Activated CD8-positive, alpha-beta T cell treated with anti-CD3 and anti-CD28 coated beads, Interleukin-2, amount 10 ng/mL, durations not matched to agents 7 days and 5 days (primary cell): ENCODE data around the gene RIGI. TPM values are rescaled to one million over a fixed set of nuclear protein-coding genes. Genes with fewer than 3 reads are reported as not detected.
A peak's percentile ranks its signal among the peaks of the same experiment; 100 is the strongest.
"Not testable (repeated sequence)": the region's sequence is repeated elsewhere in the genome, so short reads cannot be mapped to it uniquely, and the experiment has no call there.

Source experiments
- ATAC-seq: fragments of 150-1000 bp; cut with Tn5 transposase; one replicate; pipeline ENCODE4 v1.10.0; 2021; ENCODE audit warnings: moderate library complexity
- CTCF ChIA-PET: fragments of 350-600 bp; sonication (Branson Sonifier 250); formaldehyde crosslinking; loops from one replicate; lab custom pipeline; 2021; ENCODE audit warnings: antibody characterized with exemption; lab: Charles Lee
- POLR2A ChIA-PET: fragments of 350-600 bp; sonication (Branson Sonifier 250); formaldehyde crosslinking; loops from one replicate; lab custom pipeline; 2021; ENCODE audit warnings: antibody characterized with exemption; lab: Charles Lee
- DNase-seq: peaks from one replicate; pipeline ENCODE4 v3.0.0-alpha.2; 2020
- H3K27ac Mint-ChIP-seq: one replicate; pipeline ENCODE4 v1.8.0; 2021; ENCODE audit warnings: mild to moderate bottlenecking, mixed read lengths
- H3K27me3 Mint-ChIP-seq: one replicate; pipeline ENCODE4 v1.8.0; 2021; ENCODE audit warnings: low read depth, mixed read lengths
- H3K36me3 Mint-ChIP-seq: one replicate; pipeline ENCODE4 v1.8.0; 2021; ENCODE audit warnings: low read depth, mixed read lengths
- H3K4me1 Mint-ChIP-seq: one replicate; pipeline ENCODE4 v1.8.0; 2021; ENCODE audit warnings: low read depth, mixed read lengths
- H3K4me3 Mint-ChIP-seq: one replicate; pipeline ENCODE4 v1.8.0; 2021; ENCODE audit warnings: mild to moderate bottlenecking, mixed read lengths
- H3K9me3 Mint-ChIP-seq: one replicate; pipeline ENCODE4 v1.8.0; 2022; ENCODE audit warnings: mixed read lengths; ENCODE audit not compliant: insufficient read depth
- total RNA-seq, 2 experiments: library from RNA; stranded (reverse); gene quantifications; one replicate each; pipeline ENCODE4 v1.2.3, GENCODE V29; 2021

RIGI gene
- total RNA-seq, 2 experiments from 2014 or later, result 19.2 to 19.6 TPM

GRCh38 chr9:32526707-32527048 is 682 bp upstream of the RIGI start:
- Mint-ChIP-seq H3K4me3 (peak overlapping the region; percentile 98), H3K27ac (peak overlapping the region; percentile 96), H3K27me3 (no peaks in the 10 kb centered on the region), H3K9me3 (peaks cover 4% of the 10 kb centered on the region), H3K4me1 (peaks cover 52% of the 10 kb centered on the region), H3K36me3 (peaks cover 36% of the 10 kb centered on the region)
- DNase-seq (no peak), ATAC-seq (no peak)
- CTCF ChIA-PET, result interaction anchor here (0.6 to 3.0 kb wide), 15 partner anchors 9 to 433 kb away, joined by 3 to 53 read pairs (median 4); partner anchors contain the start of genes ACO1, NDUFB6 and SMIM27
- POLR2A ChIA-PET, result interaction anchor here (1.5 to 3.7 kb wide), 4 partner anchors 18 to 498 kb away, joined by 3 to 44 read pairs (median 13); partner anchors contain the start of genes DNAJA1, SMIM27 and TOPORS

- CTCF ChIA-PET, result interaction anchor here (1.0 to 3.0 kb wide), 15 partner anchors 8 to 434 kb away, joined by 3 to 53 read pairs (median 4); partner anchors contain the start of genes ACO1, NDUFB6 and SMIM27
Observed at GRCh38 chr9:32525709-32526030, 326 bp downstream of the RIGI start.

GRCh38 chr9:32524892-32525708 is 896 bp downstream of the RIGI start:
- peaks cover 61% of the 10 kb centered on the region for H3K4me1 Mint-ChIP-seq
- DNase-seq, result peak; percentile 49
- ChIA-PET POLR2A (interaction anchor here (0.5 to 3.7 kb wide), 12 partner anchors 20 to 500 kb away, joined by 3 to 44 read pairs (median 4); partner anchors contain the start of genes ACO1, DNAJA1, SMIM27 and TOPORS), CTCF (interaction anchor here (0.6 to 3.0 kb wide), 11 partner anchors 8 to 147 kb away, joined by 3 to 53 read pairs (median 8); partner anchors contain the start of genes ACO1, NDUFB6 and SMIM27)
- no peaks in the 10 kb centered on the region for H3K9me3 Mint-ChIP-seq
- peaks cover 48% of the 10 kb centered on the region for H3K36me3 Mint-ChIP-seq
- ATAC-seq, result peak; percentile 38
- peak overlapping the region; percentile 98 for H3K4me3 Mint-ChIP-seq
- peak overlapping the region; percentile 96 for H3K27ac Mint-ChIP-seq
- H3K27me3 Mint-ChIP-seq, result no peaks in the 10 kb centered on the region

More at GRCh38 chr9:32525709-32526030, 326 bp downstream of the RIGI start:
- Mint-ChIP-seq H3K4me1 (peaks cover 57% of the 10 kb centered on the region), H3K4me3 (peak overlapping the region; percentile 98), H3K27me3 (no peaks in the 10 kb centered on the region), H3K9me3 (no peaks in the 10 kb centered on the region), H3K27ac (peak overlapping the region; percentile 96), H3K36me3 (peaks cover 43% of the 10 kb centered on the region)
- POLR2A ChIA-PET, result interaction anchor here (0.7 to 3.7 kb wide), 12 partner anchors 19 to 1178 kb away, joined by 3 to 44 read pairs (median 4); partner anchors contain the start of genes ACO1, DNAJA1, SMIM27 and TOPORS
- DNase-seq (no peak), ATAC-seq (no peak)

GRCh38 chr9:32524558-32524891 is 1.5 kb downstream of the RIGI start:
- ChIA-PET POLR2A (interaction anchor here (1.4 to 3.7 kb wide), 4 partner anchors 27 to 501 kb away, joined by 6 to 44 read pairs (median 13); partner anchors contain the start of genes ACO1, DNAJA1, SMIM27 and TOPORS), CTCF (interaction anchor here (0.6 to 3.0 kb wide), 5 partner anchors 49 to 146 kb away, joined by 3 to 53 read pairs (median 20); partner anchors contain the start of genes ACO1 and NDUFB6)
- not testable (repeated sequence) for ATAC-seq, H3K9me3 Mint-ChIP-seq, DNase-seq, H3K27me3 Mint-ChIP-seq
- Mint-ChIP-seq H3K27ac (peak overlapping the region; percentile 41), H3K36me3 (peaks cover 52% of the 10 kb centered on the region), H3K4me3 (peak overlapping the region; percentile 98), H3K4me1 (peaks cover 61% of the 10 kb centered on the region)

GRCh38 chr9:32523910-32524309 is 2.1 kb downstream of the RIGI start:
- ATAC-seq (no peak), DNase-seq (no peak)
- POLR2A ChIA-PET, result interaction anchor here (3.7 kb wide), 1 partner anchor 27 kb away, joined by 44 read pairs; the partner anchor contains the start of genes SMIM27 and TOPORS
- no peak overlapping the region for H3K27ac Mint-ChIP-seq
- H3K4me1 Mint-ChIP-seq, result peaks cover 61% of the 10 kb centered on the region
- H3K27me3 Mint-ChIP-seq, result no peaks in the 10 kb centered on the region
- peaks cover 57% of the 10 kb centered on the region for H3K36me3 Mint-ChIP-seq
- peak overlapping the region; percentile 98 for H3K4me3 Mint-ChIP-seq
- CTCF ChIA-PET, result interaction anchor here (0.6 to 3.0 kb wide), 2 partner anchors 49 to 58 kb away, joined by 3 to 26 read pairs; partner anchors contain the start of gene NDUFB6
- H3K9me3 Mint-ChIP-seq, result no peaks in the 10 kb centered on the region

- H3K4me1 Mint-ChIP-seq, result peaks cover 40% of the 10 kb centered on the region
- H3K27ac Mint-ChIP-seq, result no peak overlapping the region
- no peak for DNase-seq
- H3K9me3 Mint-ChIP-seq, result peaks cover 12% of the 10 kb centered on the region
- CTCF ChIA-PET, result no interaction called here
- no peaks in the 10 kb centered on the region for H3K27me3 Mint-ChIP-seq
- POLR2A ChIA-PET, result no interaction called here
- H3K4me3 Mint-ChIP-seq, result no peak overlapping the region
- ATAC-seq, result no peak
- peaks cover 88% of the 10 kb centered on the region for H3K36me3 Mint-ChIP-seq
Observed at GRCh38 chr9:32518276-32518675, 7.7 kb downstream of the RIGI start.

- Mint-ChIP-seq H3K36me3 (peaks cover 80% of the 10 kb centered on the region), H3K4me3 (no peak overlapping the region), H3K27ac (no peak overlapping the region), H3K27me3 (no peaks in the 10 kb centered on the region), H3K9me3 (peaks cover 12% of the 10 kb centered on the region), H3K4me1 (peaks cover 34% of the 10 kb centered on the region)
- ATAC-seq, result no peak
- CTCF ChIA-PET, result no interaction called here
- no peak for DNase-seq
- POLR2A ChIA-PET, result no interaction called here
Observed at GRCh38 chr9:32516241-32516640, 9.8 kb downstream of the RIGI start.

GRCh38 chr9:32508728-32509127 is 17.3 kb downstream of the RIGI start:
- no peak overlapping the region for H3K27ac Mint-ChIP-seq
- POLR2A ChIA-PET, result no interaction called here

GRCh38 chr9:32503008-32503407 is 23.0 kb downstream of the RIGI start:
- peaks cover 37% of the 10 kb centered on the region for H3K36me3 Mint-ChIP-seq
- CTCF ChIA-PET, result interaction anchor here (1.1 to 1.4 kb wide), 2 partner anchors 31 to 124 kb away, joined by 3 read pairs; no protein-coding TSS in a partner anchor
- no peaks in the 10 kb centered on the region for H3K9me3 Mint-ChIP-seq
- DNase-seq (no peak), ATAC-seq (no peak)
- H3K27me3 Mint-ChIP-seq, result no peaks in the 10 kb centered on the region
- no peak overlapping the region for H3K4me3 Mint-ChIP-seq
- peaks cover 4% of the 10 kb centered on the region for H3K4me1 Mint-ChIP-seq
- POLR2A ChIA-PET, result interaction anchor here (1.0 kb wide), 1 partner anchor 118 kb away, joined by 3 read pairs; no protein-coding TSS in a partner anchor
- H3K27ac Mint-ChIP-seq, result no peak overlapping the region

More at GRCh38 chr9:32508728-32509127, 17.3 kb downstream of the RIGI start:
- H3K27me3 Mint-ChIP-seq, result no peaks in the 10 kb centered on the region
- peaks cover 31% of the 10 kb centered on the region for H3K36me3 Mint-ChIP-seq
- H3K4me3 Mint-ChIP-seq, result no peak overlapping the region
- DNase-seq (no peak), ATAC-seq (no peak)
- CTCF ChIA-PET, result interaction anchor here (1.2 to 1.4 kb wide), 2 partner anchors 63 to 130 kb away, joined by 3 to 4 read pairs; no protein-coding TSS in a partner anchor
- H3K4me1 Mint-ChIP-seq, result peaks cover 29% of the 10 kb centered on the region
- no peaks in the 10 kb centered on the region for H3K9me3 Mint-ChIP-seq

GRCh38 chr9:32502464-32502863 is 23.5 kb downstream of the RIGI start:
- no peak for DNase-seq
- Mint-ChIP-seq H3K9me3 (no peaks in the 10 kb centered on the region), H3K4me1 (peaks cover 5% of the 10 kb centered on the region), H3K36me3 (peaks cover 39% of the 10 kb centered on the region), H3K27ac (no peak overlapping the region), H3K4me3 (no peak overlapping the region), H3K27me3 (no peaks in the 10 kb centered on the region)
- CTCF ChIA-PET, result interaction anchor here (1.4 kb wide), 1 partner anchor 124 kb away, joined by 3 read pairs; no protein-coding TSS in a partner anchor
- POLR2A ChIA-PET, result interaction anchor here (1.0 kb wide), 1 partner anchor 118 kb away, joined by 3 read pairs; no protein-coding TSS in a partner anchor
- no peak for ATAC-seq

GRCh38 chr9:32501868-32502267 is 24.1 kb downstream of the RIGI start:
- no peak overlapping the region for H3K4me3 Mint-ChIP-seq
- POLR2A ChIA-PET, result no interaction called here
- no peak overlapping the region for H3K27ac Mint-ChIP-seq
- peaks cover 39% of the 10 kb centered on the region for H3K36me3 Mint-ChIP-seq
- peaks cover 5% of the 10 kb centered on the region for H3K4me1 Mint-ChIP-seq
- H3K9me3 Mint-ChIP-seq, result no peaks in the 10 kb centered on the region
- CTCF ChIA-PET, result no interaction called here
- no peak for DNase-seq
- no peak for ATAC-seq
- no peaks in the 10 kb centered on the region for H3K27me3 Mint-ChIP-seq
